ENCODE data around the gene SERPINA5.

DNA sequence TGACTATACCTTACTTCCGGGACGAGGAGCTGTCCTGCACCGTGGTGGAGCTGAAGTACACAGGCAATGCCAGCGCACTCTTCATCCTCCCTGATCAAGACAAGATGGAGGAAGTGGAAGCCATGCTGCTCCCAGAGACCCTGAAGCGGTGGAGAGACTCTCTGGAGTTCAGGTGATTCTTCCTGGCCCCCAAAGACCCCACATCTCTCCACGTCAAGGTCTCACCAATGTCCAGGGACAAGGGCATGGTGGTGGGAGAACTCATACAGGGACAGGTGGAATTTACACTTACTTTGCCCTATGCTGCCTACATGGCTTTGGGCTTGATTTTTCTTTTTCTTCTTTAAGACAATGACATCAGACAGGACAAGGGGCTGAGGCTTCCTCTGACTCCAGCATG is 38.1 kb downstream of the SERPINA5 start:
- TF ChIP-seq, protein P1, sequence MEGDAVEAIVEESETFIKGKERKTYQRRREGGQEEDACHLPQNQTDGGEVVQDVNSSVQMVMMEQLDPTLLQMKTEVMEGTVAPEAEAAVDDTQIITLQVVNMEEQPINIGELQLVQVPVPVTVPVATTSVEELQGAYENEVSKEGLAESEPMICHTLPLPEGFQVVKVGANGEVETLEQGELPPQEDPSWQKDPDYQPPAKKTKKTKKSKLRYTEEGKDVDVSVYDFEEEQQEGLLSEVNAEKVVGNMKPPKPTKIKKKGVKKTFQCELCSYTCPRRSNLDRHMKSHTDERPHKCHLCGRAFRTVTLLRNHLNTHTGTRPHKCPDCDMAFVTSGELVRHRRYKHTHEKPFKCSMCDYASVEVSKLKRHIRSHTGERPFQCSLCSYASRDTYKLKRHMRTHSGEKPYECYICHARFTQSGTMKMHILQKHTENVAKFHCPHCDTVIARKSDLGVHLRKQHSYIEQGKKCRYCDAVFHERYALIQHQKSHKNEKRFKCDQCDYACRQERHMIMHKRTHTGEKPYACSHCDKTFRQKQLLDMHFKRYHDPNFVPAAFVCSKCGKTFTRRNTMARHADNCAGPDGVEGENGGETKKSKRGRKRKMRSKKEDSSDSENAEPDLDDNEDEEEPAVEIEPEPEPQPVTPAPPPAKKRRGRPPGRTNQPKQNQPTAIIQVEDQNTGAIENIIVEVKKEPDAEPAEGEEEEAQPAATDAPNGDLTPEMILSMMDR (IDR thresholded peaks at IDR 0.05) = no peak
- TF ChIP-seq TCF7L2 (IDR thresholded peaks at IDR 0.05; ENCODE audit: low read depth, low read length) (no peak), SIN3A (IDR thresholded peaks at IDR 0.05; ENCODE audit: borderline replicate concordance, insufficient read depth, low read depth, low read length) (no peak), POLR2AphosphoS5 (IDR thresholded peaks at IDR 0.05; ENCODE audit: low read depth, low read length) (no peak)
- TF ChIP-seq, protein P2, sequence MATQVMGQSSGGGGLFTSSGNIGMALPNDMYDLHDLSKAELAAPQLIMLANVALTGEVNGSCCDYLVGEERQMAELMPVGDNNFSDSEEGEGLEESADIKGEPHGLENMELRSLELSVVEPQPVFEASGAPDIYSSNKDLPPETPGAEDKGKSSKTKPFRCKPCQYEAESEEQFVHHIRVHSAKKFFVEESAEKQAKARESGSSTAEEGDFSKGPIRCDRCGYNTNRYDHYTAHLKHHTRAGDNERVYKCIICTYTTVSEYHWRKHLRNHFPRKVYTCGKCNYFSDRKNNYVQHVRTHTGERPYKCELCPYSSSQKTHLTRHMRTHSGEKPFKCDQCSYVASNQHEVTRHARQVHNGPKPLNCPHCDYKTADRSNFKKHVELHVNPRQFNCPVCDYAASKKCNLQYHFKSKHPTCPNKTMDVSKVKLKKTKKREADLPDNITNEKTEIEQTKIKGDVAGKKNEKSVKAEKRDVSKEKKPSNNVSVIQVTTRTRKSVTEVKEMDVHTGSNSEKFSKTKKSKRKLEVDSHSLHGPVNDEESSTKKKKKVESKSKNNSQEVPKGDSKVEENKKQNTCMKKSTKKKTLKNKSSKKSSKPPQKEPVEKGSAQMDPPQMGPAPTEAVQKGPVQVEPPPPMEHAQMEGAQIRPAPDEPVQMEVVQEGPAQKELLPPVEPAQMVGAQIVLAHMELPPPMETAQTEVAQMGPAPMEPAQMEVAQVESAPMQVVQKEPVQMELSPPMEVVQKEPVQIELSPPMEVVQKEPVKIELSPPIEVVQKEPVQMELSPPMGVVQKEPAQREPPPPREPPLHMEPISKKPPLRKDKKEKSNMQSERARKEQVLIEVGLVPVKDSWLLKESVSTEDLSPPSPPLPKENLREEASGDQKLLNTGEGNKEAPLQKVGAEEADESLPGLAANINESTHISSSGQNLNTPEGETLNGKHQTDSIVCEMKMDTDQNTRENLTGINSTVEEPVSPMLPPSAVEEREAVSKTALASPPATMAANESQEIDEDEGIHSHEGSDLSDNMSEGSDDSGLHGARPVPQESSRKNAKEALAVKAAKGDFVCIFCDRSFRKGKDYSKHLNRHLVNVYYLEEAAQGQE (IDR thresholded peaks at IDR 0.05; ENCODE audit: insufficient read depth in 1 of 2, low read depth in 2 of 2, low read length in 1 of 2) = no peak
